ENCODE measurements around the gene TCEA2.

TCEA2 gene

DNA sequence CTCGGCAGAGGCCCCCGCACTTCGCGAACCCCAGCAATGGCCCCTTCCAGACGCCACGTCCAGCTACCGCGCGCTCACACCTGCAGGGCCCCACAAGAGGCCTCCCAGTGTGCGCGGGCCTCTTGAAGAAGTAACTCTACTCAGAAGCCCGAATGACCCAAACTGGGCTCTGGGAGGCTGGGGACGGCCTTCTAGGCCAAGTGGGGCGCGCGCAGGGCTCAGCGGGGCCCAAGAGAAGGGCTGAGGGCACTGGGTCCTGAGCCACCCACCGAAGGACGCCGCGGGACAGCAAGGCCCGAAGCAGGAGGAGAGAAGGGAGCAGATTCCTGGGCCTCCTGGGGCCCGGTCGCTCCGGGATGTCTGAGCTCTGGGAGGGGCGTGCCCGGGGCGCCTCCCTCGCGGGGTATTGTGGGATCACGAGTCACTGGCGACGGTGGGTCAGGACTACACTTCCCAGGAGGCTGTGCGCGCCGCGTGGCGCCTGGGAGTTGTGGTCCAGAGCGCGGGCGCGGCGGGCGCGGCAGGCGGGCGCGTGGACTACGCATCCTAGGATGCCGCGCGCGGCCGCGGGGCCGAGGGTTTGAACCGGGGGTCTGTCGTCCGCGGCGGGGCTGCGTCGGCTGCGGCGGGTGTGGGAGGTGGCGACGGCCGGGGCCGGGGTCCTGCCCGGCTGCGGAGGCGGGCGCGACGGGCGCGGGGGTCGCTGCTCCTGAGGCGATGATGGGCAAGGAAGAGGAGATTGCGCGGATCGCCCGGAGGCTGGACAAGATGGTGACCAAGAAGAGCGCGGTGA is at the start of gene TCEA2:
Gene TCEA2, plus strand, starts transcription at position 603 of the 793 bp plus-strand sequence. Its CDS starts 115 bp downstream, at position 718.
- DNase-seq (ENCODE audit: low spot score) = peak; percentile 96

DNA sequence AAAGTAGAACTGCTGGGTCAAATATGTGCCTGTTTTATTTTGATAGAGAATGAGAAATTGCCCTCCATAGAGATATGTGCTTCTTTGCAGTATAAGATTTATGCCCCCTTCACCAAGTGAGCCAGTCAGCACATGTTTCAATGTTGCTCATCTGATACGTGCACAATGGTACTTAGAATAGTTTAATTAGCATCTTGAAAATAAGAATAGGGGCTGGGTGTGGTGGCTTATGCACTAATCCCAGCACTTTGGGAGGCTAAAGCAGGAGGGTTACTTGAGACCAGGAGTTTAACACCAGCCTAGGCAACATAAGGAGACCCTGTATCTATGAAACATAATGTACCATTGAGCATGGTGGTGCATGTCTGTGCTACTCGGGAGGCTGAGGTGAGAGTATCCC is 47.4 kb upstream of the TCEA2 start:
- DNase-seq (ENCODE audit: low spot score) = no peak

DNA sequence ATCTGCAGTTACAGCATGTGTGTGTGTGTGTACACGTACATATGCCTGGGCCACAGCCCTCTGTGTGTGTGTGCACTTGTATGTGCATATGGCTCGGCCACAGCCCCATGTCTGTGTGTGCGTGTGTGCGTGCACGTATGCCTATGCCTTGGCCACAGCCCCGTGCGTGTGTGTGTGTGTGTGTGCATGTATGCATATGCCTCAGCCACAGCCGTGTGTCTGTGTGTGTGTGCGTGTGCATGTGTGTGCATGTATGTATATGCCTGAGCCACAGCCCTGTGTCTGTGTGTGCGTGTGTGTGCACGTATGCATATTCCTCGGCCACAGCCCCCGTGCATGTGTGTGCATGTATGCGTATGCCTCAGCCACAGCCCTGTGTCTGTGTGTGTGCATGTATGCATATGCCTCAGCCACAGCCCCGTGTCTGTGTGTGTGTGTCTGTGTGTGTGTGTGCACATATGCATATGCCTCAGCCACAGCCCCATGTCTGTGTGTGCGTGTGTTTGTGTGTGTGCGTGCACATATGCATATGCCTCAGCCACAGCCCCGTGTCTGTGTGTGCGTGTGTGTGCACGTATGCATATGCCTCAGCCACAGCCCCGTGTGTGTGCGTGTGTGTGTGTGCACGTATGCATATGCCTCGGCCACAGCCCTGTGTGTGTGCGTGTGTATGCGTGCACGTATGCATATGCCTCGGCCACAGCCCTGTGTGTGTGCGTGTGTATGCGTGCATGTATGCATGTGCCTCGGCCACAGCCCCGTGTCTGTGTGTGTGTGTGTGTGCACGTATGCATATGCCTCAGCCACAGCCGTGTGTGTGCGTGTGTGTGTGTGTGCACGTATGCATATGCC is 41.6 kb upstream of the TCEA2 start:
- no peak for DNase-seq (ENCODE audit: low spot score)

DNA sequence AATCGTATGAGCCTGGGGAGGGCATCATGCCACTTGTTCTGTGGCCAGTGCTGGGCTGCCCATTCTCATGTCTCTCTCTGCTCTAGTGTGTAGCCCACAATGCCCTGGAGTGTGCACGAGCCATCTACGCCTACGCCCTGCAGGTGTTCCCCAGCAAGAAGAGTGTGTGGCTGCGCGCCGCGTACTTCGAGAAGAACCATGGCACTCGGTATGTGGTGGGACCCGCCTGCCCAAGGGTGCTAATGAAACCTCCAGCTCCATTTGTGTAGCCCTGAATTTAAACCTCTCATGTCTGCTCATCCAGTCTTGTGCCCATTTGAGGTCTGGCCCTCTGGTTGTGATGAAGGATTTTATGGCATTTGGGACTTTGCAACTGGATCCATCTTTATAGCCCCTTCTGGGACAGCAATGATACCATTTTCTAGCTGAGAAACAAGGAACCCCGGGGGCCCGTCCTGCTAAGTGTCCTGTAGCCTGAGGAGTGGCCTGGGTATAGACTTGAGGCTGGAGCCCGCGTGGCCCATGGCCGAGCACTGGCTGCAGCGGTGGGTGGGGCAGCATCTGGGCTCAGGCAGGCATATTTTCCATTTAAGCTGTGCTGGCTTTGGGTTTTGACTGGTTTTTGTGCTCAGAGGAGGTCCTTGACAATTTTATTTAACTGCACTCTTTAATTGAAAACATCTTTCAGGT is 40.2 kb upstream of the TCEA2 start:
- no peak for DNase-seq (ENCODE audit: low spot score)

DNA sequence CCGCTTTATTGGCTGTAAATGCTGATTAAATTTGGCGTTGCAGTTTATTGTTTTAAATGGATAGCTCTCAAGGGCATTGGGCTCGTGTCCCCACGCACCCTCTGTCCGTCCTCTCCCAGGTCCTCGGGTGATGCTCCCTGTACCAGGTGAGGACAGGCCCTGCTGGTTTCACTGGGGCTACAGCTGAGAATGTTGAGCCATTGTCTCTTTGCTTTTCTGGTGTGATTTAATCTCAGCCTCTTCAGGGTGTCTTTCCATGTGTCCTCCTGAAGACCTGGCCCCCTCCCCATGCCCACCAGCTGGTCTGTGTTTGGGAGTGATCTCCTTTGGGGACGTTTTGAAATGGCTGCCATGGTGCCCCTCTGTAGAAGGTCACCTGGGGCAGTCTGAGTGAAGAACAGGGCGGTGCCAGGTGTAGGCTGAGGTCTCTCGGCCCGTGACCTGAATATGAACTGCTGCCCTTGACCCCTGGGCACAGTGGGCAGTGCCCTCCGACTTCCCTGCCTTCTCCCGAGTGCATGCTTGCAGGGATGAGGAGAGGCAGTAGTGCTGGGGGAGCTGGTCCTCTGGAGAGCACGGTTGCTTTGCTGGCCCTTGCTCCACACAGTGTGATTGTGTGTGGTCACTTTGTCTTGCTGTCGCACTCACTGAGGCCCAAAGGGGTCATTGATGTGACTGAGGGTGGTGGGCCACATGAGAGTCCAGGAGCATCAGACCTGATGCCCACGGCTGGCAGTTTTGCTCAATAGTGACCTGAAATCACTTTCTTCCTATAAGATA is 39.4 kb upstream of the TCEA2 start:
- DNase-seq (ENCODE audit: low spot score) = no peak

DNA sequence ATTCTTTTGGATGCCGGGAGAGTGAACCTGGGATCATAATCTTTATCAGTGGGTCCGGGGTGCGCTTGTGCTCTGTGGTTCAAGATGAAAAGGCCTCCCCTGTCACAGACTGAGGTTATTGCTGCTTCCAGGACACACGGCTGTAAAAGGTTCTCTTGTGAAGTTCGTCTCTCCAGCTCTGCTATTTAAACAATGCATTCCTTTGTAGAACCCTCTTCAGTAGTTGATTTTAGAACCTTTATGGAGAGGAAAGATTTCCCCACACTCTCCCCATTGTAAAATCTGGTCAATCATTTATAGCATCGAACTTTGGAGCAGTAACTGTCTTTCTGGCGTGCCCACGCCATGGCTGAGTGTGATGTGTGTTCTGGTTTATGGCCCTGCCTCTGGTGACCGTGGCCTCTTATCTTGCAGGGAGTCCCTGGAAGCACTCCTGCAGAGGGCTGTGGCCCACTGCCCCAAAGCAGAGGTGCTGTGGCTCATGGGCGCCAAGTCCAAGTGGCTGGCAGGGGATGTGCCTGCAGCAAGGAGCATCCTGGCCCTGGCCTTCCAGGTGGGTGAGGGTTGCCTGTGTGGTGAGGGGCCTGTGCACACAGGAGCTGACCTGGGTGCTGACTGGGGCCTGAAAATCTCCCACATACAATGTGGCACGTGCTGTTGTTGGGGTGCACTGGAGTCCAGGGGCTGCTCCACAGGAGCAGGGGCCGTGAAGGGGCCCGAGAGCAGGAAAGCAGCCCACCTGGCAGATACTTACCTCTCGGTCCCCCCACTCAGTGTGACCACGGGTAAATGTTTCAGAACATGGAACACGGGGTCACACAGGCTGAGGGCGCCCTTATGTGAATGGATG is 38.6 kb upstream of the TCEA2 start:
- no peak for DNase-seq (ENCODE audit: low spot score)

DNA sequence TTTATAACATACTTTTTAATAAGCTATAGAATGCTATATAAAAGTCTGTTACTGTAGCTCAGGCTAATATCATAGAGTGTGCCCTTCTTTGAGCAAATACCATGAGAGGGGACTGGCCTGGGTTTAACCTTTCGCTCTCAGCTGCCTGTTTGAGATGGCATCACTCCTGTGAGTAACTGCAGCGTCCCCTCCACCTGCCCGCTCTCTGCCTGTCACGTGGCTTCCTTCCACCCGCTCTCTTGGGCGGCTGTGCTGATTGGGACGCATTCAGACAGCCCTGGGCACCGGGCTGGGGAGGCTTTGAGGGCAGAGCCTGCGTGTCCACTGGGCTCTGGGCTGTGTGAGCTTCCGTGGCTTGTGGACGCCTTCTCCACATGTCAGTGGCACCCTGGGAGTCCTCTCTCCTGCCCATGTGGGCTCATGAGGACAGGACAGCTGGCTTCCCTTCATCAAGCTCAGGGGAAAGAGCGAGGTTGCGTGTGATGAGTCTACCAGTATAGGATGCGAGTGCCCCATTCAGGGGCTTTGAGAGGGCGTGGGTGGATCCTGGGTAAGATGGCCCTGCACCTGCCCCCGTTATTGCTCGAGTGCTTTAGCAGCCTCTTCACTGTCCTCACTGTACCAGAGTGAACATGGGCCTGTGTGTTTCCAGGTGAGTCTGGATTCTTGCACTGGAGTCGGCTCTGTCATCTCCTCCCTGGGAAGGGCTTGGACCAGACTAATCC is 37.7 kb upstream of the TCEA2 start:
- no peak for DNase-seq (ENCODE audit: low spot score)

DNA sequence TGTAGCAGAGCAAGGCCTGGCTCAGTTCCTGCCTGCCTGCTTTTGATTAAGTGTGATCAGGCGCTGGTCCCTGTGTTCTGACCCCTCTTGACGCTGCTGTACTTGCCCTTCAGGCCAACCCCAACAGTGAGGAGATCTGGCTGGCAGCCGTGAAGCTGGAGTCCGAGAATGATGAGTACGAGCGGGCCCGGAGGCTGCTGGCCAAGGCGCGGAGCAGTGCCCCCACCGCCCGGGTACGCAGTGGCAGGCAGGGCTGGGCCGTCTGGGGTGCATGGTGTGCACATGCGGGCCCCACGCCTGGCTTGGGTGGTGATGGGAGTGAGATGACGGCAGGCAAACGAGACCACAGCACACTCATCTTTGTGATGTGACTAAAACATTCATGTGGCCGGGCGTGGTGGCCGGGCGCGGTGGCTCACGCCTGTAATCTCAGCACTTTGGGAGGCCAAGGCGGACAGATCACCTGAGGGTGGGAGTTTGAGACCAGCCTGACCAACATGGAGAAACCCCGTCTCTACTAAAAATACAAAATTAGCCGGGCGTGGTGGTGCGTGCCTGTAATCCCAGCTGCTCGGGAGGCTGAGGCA is 37.1 kb upstream of the TCEA2 start:
- no peak for DNase-seq (ENCODE audit: low spot score)

DNA sequence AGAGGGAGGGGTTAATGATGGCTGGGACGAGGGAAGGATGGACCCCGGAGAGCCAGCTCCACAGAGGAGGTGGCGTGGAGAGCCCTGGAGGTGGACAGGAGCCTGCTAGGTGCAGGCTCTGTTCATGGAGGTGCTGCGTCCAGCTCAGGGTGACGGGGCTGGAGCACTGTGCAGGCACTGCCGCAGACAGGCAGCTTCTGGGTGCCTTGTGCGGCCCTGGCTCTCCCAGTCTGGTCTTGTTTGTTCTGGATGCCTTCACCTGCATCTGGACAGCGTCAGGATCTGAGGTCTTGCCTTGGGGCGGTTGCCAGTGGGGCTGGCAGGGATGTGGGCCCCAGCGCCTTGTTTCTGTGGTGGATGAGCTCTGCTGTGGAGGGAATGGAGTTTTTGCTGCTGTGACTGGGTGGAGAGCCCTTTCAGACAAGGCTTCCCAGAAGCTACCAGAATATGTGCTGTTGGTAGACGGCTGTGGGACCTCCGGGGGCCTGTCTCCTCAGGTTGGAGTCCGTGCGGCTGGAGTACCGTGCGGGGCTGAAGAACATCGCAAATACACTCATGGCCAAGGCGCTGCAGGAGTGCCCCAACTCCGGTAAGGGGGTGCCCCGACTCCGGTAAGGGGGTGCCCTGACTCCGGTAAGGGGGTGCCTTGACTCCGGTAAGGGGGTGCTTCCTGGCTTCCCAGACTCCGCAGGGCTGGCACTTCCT is 34.9 kb upstream of the TCEA2 start:
- DNase-seq (ENCODE audit: low spot score) = no peak

DNA sequence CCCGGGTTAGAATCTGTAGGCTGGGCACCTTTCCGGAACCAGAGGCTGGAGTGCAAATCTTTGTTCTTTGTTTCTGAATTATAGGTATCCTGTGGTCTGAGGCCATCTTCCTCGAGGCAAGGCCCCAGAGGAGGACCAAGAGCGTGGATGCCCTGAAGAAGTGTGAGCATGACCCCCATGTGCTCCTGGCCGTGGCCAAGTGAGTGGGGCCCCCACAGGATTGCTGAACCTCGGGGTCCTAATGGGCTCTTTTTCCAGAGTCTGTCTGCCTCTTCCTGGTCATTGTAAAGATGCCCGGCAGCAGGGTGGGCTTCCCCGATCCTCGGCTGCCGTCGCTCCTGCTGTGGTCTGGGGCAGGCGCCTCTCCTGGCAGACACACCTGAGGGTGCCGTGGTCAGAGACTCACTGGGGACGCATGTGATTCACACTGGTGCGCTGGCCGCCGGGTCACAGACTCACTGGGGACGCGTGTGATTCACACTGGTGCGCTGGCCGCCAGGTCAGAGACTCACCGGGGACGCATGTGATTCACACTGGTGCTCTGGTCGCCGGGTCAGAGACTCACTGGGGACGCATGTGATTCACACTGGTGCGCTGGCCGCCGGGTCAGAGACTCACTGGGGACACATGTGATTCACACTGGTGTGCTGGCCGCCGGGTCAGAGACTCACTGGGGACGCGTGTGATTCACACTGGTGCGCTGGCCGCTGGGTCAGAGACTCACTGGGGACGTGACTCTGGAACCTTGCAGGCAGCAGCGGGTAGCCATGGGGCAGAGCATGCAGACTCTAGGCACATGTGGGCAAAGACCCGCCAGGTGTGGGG is 33.5 kb upstream of the TCEA2 start:
- DNase-seq (ENCODE audit: low spot score) = no peak

DNA sequence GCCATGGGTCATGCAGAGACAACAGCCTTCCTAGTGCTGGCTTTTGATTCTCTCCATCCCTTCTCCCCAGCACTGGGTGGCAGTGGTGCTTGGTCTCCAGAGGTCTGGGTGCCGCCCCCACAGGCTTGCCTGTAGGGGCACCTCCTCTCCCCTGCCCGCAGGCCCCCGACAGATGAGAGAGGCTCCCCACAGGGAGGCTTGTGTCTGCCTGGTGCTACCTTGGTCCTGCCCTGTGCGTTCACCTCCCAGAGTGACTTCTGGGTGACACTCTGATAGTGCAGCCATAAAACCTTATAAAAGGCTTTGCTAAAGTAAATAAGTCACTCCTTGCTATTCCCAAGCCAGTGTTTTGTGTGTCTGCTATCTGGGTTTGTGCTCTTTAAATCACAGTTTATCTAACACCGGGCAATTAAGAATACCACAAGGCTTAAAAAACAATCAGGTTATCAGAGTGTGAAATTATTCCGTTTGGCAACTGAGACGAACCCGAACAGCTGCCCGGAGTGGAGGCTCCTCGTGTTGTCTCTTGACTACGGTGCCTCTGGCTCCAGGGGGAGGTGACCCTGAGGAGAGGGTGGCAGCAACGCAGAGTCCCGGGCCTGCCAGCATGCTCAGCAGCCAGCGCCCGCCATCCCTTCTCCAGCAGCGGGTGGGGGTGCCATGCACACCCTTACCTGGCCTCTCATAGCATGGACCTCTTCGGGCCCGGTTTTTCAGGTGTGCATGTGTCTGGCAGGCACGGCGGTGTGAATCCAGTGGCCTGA is 32.4 kb upstream of the TCEA2 start:
- DNase-seq (ENCODE audit: low spot score) = no peak

DNA sequence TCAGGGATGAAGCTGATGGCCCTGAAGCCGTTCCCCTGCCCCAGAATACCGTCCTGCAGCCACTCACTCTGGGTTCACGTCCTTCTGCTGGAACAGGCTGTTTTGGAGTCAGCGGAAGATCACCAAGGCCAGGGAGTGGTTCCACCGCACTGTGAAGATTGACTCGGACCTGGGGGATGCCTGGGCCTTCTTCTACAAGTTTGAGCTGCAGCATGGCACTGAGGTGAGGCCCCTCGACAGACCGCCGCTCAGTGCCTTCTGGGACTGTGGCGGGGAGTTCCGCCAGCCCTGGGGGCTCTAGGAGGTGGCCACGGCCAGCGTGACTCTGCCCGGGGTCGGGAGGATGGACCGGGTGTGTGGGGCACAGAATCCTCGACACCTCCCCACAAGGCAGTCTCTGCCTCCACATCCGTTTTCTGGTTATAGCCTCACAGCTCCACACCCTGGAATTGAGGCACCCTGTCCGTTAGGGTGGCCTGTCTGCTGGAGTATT is 31.1 kb upstream of the TCEA2 start:
- DNase-seq (ENCODE audit: low spot score) = no peak

DNA sequence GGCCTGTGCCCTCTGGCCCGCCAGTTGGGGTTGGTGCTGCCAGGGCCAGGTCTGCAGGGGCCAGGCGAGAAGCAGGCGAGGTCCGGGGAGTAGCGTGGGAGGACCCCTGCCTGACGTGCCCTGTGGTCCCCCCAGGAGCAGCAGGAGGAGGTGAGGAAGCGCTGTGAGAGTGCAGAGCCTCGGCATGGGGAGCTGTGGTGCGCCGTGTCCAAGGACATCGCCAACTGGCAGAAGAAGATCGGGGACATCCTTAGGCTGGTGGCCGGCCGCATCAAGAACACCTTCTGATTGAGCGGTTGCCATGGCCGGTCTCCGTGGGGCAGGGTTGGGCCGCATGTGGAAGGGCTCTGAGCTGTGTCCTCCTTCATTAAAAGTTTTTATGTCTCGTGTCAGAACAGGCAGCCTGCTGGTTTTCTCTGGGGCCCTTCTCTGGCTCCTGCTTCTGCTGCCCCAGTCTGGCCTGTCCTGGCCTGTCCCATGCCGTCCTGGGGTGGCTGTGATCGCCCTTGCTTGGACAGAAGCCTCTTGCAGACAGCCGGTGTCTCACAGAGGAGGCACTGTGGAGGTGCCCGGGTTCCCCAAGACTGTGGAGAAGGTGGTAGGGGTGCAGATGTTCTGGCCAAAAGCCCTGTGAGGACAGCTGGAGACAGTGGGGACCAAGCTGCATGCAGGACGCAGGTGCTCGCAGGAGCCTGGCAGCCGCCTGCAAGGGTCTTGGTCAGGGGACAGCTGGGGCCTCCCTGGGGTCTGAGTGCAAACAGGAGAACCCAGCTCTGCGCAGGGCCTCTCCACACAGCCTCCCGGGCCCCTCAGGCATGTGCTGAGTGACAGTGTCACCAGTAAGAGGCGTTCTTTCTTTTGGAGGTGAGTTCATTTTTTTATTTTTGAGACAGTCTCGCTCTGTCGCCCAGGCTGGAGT is 30.0 kb upstream of the TCEA2 start:
- no peak for DNase-seq (ENCODE audit: low spot score)

DNA sequence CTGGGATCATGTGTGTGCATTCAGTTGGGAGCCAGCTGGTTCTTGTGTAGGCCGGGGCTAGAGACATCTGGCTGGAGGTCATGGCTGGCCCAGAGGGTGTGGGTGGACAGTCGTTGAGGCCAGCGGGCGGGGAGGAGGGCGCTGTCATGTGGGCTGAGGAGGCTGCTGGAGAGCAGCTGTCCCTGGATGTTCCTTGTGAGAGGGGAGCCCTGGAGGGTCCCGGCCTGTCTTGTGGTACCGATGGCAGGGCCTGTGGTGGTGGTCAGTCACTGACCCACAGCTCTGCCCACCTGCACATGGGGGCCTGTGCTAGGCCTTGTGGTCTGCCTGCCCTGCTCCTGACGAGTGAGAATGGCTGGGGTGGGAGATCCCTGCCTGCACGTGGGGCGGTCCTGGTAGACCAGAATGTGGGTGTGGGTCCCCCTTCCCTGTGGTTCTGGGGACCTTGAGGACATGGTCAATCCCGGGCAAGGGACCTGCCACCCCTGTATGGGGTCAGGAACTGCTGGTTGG is 29.0 kb upstream of the TCEA2 start:
- no peak for DNase-seq (ENCODE audit: low spot score)

DNA sequence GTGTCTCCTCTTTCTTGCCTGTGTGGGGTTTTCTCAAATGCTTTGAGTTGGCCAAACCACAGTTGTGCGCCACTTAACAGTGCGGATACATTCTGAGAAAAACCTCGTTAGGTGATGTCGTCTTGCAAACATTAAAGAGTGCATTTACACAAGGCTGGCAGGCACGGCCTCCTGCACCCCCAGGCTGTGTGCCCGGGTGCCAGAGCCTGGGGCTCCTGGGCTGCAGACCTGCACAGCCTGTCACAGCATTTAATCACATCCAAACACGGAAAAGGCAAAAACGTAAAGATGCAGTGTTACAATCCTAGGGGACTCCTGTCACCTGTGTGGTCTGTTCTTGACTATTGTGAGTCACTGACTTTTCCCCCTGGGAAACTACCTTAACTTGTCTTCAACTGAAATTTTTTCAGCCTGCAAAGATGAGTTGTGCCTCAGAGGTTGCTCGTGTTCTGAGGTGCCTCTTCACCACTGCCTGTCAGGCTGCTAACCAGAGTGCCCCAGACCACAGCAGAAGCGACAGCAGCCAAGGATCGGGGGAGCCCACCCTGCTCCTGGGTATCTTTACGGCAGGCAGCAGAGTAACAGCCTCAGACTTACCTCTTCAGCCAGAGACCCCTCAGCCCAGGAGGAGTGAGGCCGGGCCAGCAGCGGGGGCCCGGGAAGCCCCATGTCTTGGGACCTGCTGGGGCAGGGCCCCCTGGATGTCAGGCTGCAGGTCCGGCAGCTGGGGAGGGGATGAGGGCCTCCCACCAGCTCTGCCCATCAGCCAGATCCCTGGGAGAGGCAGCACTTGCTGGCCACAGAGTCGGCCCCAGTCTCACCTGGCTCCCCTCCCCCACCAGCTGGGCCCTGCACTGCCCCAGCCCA is 27.7 kb upstream of the TCEA2 start:
- no peak for DNase-seq (ENCODE audit: low spot score)
